ENCODE data around the gene SEPTIN8. TPM values are rescaled to one million over a fixed set of nuclear protein-coding genes. Genes with fewer than 3 reads are reported as not detected.

The SEPTIN8 gene
- total and polyA plus RNA-seq, 10 of the 15 experiments (the other 5 are each of a cell fraction or from before 2014, with no cell fraction given), result 6.1 to 96.1 (median 29.4) TPM

- Histone ChIP-seq H3K4me1 (ENCODE audit: control insufficient read depth, insufficient read depth, low read length) (no peaks in the 10 kb centered on the region), H2AFZ (ENCODE audit: control insufficient read depth, low read depth, low read length) (no peak overlapping the region), H3K4me2 (ENCODE audit: control insufficient read depth, insufficient read depth) (no peak overlapping the region), H3K27me3 (replicated peaks in 1 of 2; ENCODE audit: control insufficient read depth in 2 of 2, insufficient read depth in 2 of 2, low read length in 1 of 2) (no peaks in the 10 kb centered on the region), H4K20me1 (ENCODE audit: control insufficient read depth, insufficient read depth) (no peaks in the 10 kb centered on the region), H3K9me3 (replicated peaks; ENCODE audit: control insufficient read depth, insufficient read depth, low read length) (no peaks in the 10 kb centered on the region), H3K36me3 (ENCODE audit: control insufficient read depth in 2 of 2, insufficient read depth in 2 of 2, low read length in 1 of 2) (peaks cover 6 to 25% of the 10 kb centered on the region in 2 experiments), H3K9ac (ENCODE audit: control insufficient read depth, insufficient read depth, low read length) (no peak overlapping the region), H3K4me3 (no peak overlapping the region), H3K79me2 (ENCODE audit: control insufficient read depth, insufficient read depth, low read length) (no peaks in the 10 kb centered on the region), H3K27ac (ENCODE audit: control insufficient read depth, insufficient read depth) (no peak overlapping the region)
- intact Hi-C loops (cut with micrococcal nuclease; ENCODE audit: unreplicated experiment), result no loop called here
- WGBS (ENCODE audit: insufficient coverage, insufficient replicate concordance, low lambda C conversion rate, missing lambda C conversion rate), result 91% methylated on average over 12 of the region's 12 CpGs
- CTCF ChIA-PET, result no interaction called here
- FAIRE-seq (no peak), DNase-seq (ENCODE audit: low read depth, low spot score) (no peak), ATAC-seq (no peak)
- no TSS peak for BruUV-seq (replicated peaks)
- POLR2A ChIA-PET, result interaction anchor here (1.0 kb wide), 1 partner anchor 86 kb away, joined by 4 read pairs; the partner anchor contains the start of gene IL4
- SMC1A ChIA-PET (ENCODE audit: uncharacterized antibody, unreplicated experiment), result no interaction called here
- in situ Hi-C loops (cut with MboI), result no loop called here
- TF ChIP-seq TAF1 (IDR thresholded peaks at IDR 0.05; ENCODE audit: borderline replicate concordance, low read depth, low read length), result no peak
- TF ChIP-seq HDGF (IDR thresholded peaks at IDR 0.05), result no peak
- RAD21 ChIA-PET (ENCODE audit: unreplicated experiment), result no interaction called here
Observed at GRCh38 chr5:132760049-132760420, 17.0 kb downstream of the SEPTIN8 start.

- in situ Hi-C loops (cut with MboI), result no loop called here
- ChIA-PET RAD21 (ENCODE audit: unreplicated experiment) (no interaction called here), CTCF (no interaction called here), SMC1A (ENCODE audit: uncharacterized antibody, unreplicated experiment) (interaction anchor here (0.6 to 10.1 kb wide), 2 partner anchors 30 to 62 kb away, joined by 3 to 129 read pairs; no protein-coding TSS in a partner anchor), POLR2A (no interaction called here)
- BruUV-seq (replicated peaks), result no TSS peak
- Histone ChIP-seq H3K4me1 (ENCODE audit: control insufficient read depth, insufficient read depth, low read length) (no peaks in the 10 kb centered on the region), H3K36me3 (ENCODE audit: control insufficient read depth in 2 of 2, insufficient read depth in 2 of 2, low read length in 1 of 2) (peaks cover 6 to 22% of the 10 kb centered on the region in 2 experiments), H2AFZ (ENCODE audit: control insufficient read depth, low read depth, low read length) (no peak overlapping the region), H3K79me2 (ENCODE audit: control insufficient read depth, insufficient read depth, low read length) (no peaks in the 10 kb centered on the region), H3K4me3 (no peak overlapping the region), H3K27me3 (replicated peaks in 1 of 2; ENCODE audit: control insufficient read depth in 2 of 2, insufficient read depth in 2 of 2, low read length in 1 of 2) (no peaks in the 10 kb centered on the region), H3K27ac (ENCODE audit: control insufficient read depth, insufficient read depth) (no peak overlapping the region), H3K4me2 (ENCODE audit: control insufficient read depth, insufficient read depth) (no peak overlapping the region), H3K9ac (ENCODE audit: control insufficient read depth, insufficient read depth, low read length) (no peak overlapping the region), H3K9me3 (replicated peaks; ENCODE audit: control insufficient read depth, insufficient read depth, low read length) (no peaks in the 10 kb centered on the region), H4K20me1 (ENCODE audit: control insufficient read depth, insufficient read depth) (no peaks in the 10 kb centered on the region)
- DNase-seq (ENCODE audit: low read depth, low spot score), result no peak
- FAIRE-seq, result no peak
- WGBS (ENCODE audit: insufficient coverage, insufficient replicate concordance, low lambda C conversion rate, missing lambda C conversion rate), result 85% methylated on average over 13 of the region's 13 CpGs
- intact Hi-C loops (cut with micrococcal nuclease; ENCODE audit: unreplicated experiment), result no loop called here
- ATAC-seq, result no peak
- no peak for TF ChIP-seq ASH2L (IDR thresholded peaks at IDR 0.05; ENCODE audit: borderline replicate concordance, low read depth)
- no peak for TF ChIP-seq STAT3 (IDR thresholded peaks at IDR 0.05; ENCODE audit: low read depth, low read length)
- TF ChIP-seq CHD2 (IDR thresholded peaks at IDR 0.05; ENCODE audit: borderline replicate concordance, low read depth, low read length), result no peak
- TF ChIP-seq CTCF (IDR thresholded peaks at IDR 0.05 in 2 of 3, conservative IDR thresholded peaks at IDR 0.05 in 1 of 3; ENCODE audit: control insufficient read depth in 2 of 3, extremely low read depth in 1 of 3, insufficient read depth in 1 of 3, low read depth in 3 of 3, low read length in 3 of 3), result no peak
- no peak for TF ChIP-seq WRNIP1 (IDR thresholded peaks at IDR 0.05; ENCODE audit: borderline replicate concordance, low read depth, low read length)
- no peak for TF ChIP-seq PAX5 (IDR thresholded peaks at IDR 0.05; ENCODE audit: borderline replicate concordance, low read depth, low read length)
- TF ChIP-seq, protein P1, sequence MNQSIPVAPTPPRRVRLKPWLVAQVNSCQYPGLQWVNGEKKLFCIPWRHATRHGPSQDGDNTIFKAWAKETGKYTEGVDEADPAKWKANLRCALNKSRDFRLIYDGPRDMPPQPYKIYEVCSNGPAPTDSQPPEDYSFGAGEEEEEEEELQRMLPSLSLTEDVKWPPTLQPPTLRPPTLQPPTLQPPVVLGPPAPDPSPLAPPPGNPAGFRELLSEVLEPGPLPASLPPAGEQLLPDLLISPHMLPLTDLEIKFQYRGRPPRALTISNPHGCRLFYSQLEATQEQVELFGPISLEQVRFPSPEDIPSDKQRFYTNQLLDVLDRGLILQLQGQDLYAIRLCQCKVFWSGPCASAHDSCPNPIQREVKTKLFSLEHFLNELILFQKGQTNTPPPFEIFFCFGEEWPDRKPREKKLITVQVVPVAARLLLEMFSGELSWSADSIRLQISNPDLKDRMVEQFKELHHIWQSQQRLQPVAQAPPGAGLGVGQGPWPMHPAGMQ (IDR thresholded peaks at IDR 0.05; ENCODE audit: borderline replicate concordance), result no peak
- no peak for TF ChIP-seq STAT1 (conservative IDR thresholded peaks at IDR 0.05)
- no peak for TF ChIP-seq SREBF2 (IDR thresholded peaks at IDR 0.05; ENCODE audit: low read length)
- TF ChIP-seq JUND (IDR thresholded peaks at IDR 0.05; ENCODE audit: low read depth, low read length), result no peak
- TF ChIP-seq LARP7 (IDR thresholded peaks at IDR 0.05), result no peak
- TF ChIP-seq CHD4 (IDR thresholded peaks at IDR 0.05), result no peak
- no peak for TF ChIP-seq ZNF24 (IDR thresholded peaks at IDR 0.05)
Observed at GRCh38 chr5:132759114-132760048, 17.7 kb downstream of the SEPTIN8 start.

Data from GM12878 (cell line).